ENCODE measurements around the gene CFAP141.

CFAP141 gene

GRCh38 chr1:154183046-154183915, 22.9 kb downstream of the CFAP141 start:
- POLR2A ChIA-PET = interaction anchor here (0.7 to 3.9 kb wide), 8 partner anchors 8 to 509 kb away, joined by 3 to 21 read pairs (median 4); partner anchors contain the start of genes RPS27, TPM3 and UBAP2L
- H3K27ac ChIP-seq (ENCODE audit: extremely low read depth, low read depth, low read length) = peak overlapping the region; percentile 78
- no peaks in the 10 kb centered on the region for H3K9me3 ChIP-seq (ENCODE audit: control insufficient read depth, insufficient read depth, low read depth, low read length)
- H3K4me1 ChIP-seq (ENCODE audit: control insufficient read depth, insufficient read depth, low read length) = peaks cover 28% of the 10 kb centered on the region
- peak overlapping the region; percentile 96 for H3K4me3 ChIP-seq (ENCODE audit: low read depth, low read length)
- CTCF ChIA-PET = interaction anchor here (0.5 to 1.4 kb wide), 3 partner anchors 20 to 109 kb away, joined by 3 to 9 read pairs (median 4); no protein-coding TSS in a partner anchor
- H3K36me3 ChIP-seq (ENCODE audit: control insufficient read depth in 2 of 2, insufficient read depth in 1 of 2, low read length in 2 of 2) = peaks cover 0 to 19% of the 10 kb centered on the region in 2 experiments; a peak in 1 of 3 replicates
- TF ChIP-seq ZNF362 (tag by site-specific recombination; IDR thresholded peaks at IDR 0.05) (peak; percentile 91), GLIS1 (tag by site-specific recombination; IDR thresholded peaks at IDR 0.05) (peak; percentile 85), ZNF184 (tag by site-specific recombination; IDR thresholded peaks at IDR 0.05) (no peak), ZNF704 (tag by site-specific recombination; IDR thresholded peaks at IDR 0.05) (no peak), HOXA7 (CRISPR knock-in tag; IDR thresholded peaks at IDR 0.05; ENCODE audit: borderline replicate concordance) (no peak), SCRT1 (tag by site-specific recombination; IDR thresholded peaks at IDR 0.05; ENCODE audit: borderline replicate concordance) (no peak), ZBTB48 (tag by site-specific recombination; IDR thresholded peaks at IDR 0.05) (no peak; the same call in 1 of the 2 replicates), ZNF416 (tag by site-specific recombination; IDR thresholded peaks at IDR 0.05) (no peak), ZNF677 (tag by site-specific recombination; IDR thresholded peaks at IDR 0.05) (no peak), ZNF747 (tag by site-specific recombination; IDR thresholded peaks at IDR 0.05) (no peak), ZBTB1 (tag by site-specific recombination; IDR thresholded peaks at IDR 0.05) (peak; percentile 100), ZNF26 (tag by site-specific recombination; IDR thresholded peaks at IDR 0.05) (no peak), KLF10 (tag by site-specific recombination; IDR thresholded peaks at IDR 0.05) (peak; percentile 83), ATF2 (tag by site-specific recombination; IDR thresholded peaks at IDR 0.05; ENCODE audit: low read depth) (no peak), HIC1 (tag by site-specific recombination; IDR thresholded peaks at IDR 0.05) (peak; percentile 88), ZNF621 (tag by site-specific recombination; IDR thresholded peaks at IDR 0.05) (no peak), SP3 (tag by site-specific recombination; IDR thresholded peaks at IDR 0.05) (peak; percentile 92), FEZF1 (tag by site-specific recombination; IDR thresholded peaks at IDR 0.05) (peak; percentile 58), ZNF335 (tag by site-specific recombination; conservative IDR thresholded peaks at IDR 0.05) (peak; percentile 23), ZNF645 (tag by site-specific recombination; IDR thresholded peaks at IDR 0.05) (no peak), ZNF398 (tag by site-specific recombination; IDR thresholded peaks at IDR 0.05) (peak; percentile 32; the same call in 1 of the 2 replicates), ZBTB8A (tag by site-specific recombination; IDR thresholded peaks at IDR 0.05) (peak; percentile 52), ZNF221 (tag by site-specific recombination; IDR thresholded peaks at IDR 0.05; ENCODE audit: borderline replicate concordance) (no peak), ZNF354C (tag by site-specific recombination; IDR thresholded peaks at IDR 0.05; ENCODE audit: borderline replicate concordance, low read depth) (no peak), ZNF239 (tag by site-specific recombination; IDR thresholded peaks at IDR 0.05) (no peak), ZNF600 (tag by site-specific recombination; IDR thresholded peaks at IDR 0.05) (peak; percentile 93), BCL11A (tag by site-specific recombination; IDR thresholded peaks at IDR 0.05; ENCODE audit: low read depth) (no peak; the same call in 1 of the 2 replicates)
